Activated naive CD8-positive, alpha-beta T cell treated with anti-CD3 and anti-CD28 coated beads, Interleukin-2, amount 50 U/mL, for 24 hours (primary cell): Measurements from ENCODE around the gene CLPSL2.

Experiments
- ATAC-seq: fragments of 150-1000 bp; cut with Tn5 transposase; one replicate; pipeline ENCODE4 v1.10.0; 2021
- DNase-seq: peaks from one replicate; pipeline ENCODE4 v3.0.0; 2021
- H3K27ac Mint-ChIP-seq: one replicate; pipeline ENCODE4 v1.8.0; 2021; ENCODE audit warnings: mild to moderate bottlenecking, mixed read lengths
- H3K27me3 Mint-ChIP-seq: one replicate; pipeline ENCODE4 v1.8.0; 2021; ENCODE audit warnings: mixed read lengths
- H3K36me3 Mint-ChIP-seq: one replicate; pipeline ENCODE4 v1.8.0; 2021; ENCODE audit warnings: low read depth, mixed read lengths
- H3K4me1 Mint-ChIP-seq: one replicate; pipeline ENCODE4 v1.8.0; 2021; ENCODE audit warnings: mixed read lengths
- H3K4me3 Mint-ChIP-seq: one replicate; pipeline ENCODE4 v1.8.0; 2021; ENCODE audit warnings: mild to moderate bottlenecking, moderate library complexity, mixed read lengths
- H3K9me3 Mint-ChIP-seq: one replicate; pipeline ENCODE4 v1.8.0; 2021; ENCODE audit warnings: mixed read lengths

CLPSL2 gene

DNA sequence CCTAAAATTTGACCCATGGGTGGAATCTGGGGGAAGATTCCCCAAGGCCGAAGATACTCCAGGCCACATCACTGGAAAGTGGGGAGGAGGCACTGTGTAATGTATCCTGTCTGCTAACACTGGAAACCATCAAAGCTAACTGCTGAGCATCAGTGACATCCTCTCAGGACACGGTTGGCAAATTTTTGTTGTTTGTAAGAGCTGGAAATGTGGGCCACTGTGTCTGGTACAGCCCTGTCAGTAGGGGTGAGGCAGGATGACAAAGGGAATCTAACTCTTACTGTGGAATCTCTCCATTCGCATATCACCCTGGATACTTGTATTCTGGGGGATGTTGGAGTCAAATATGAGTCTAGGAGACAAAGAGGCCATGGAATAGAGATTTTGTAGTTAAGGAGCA is 17.0 kb upstream of the CLPSL2 start:
- ATAC-seq (no peak), DNase-seq (no peak)
- H3K27me3 Mint-ChIP-seq, result peaks cover 36% of the 10 kb centered on the region
- no peaks in the 10 kb centered on the region for H3K9me3 Mint-ChIP-seq
- H3K36me3 Mint-ChIP-seq, result no peaks in the 10 kb centered on the region
- H3K4me1 Mint-ChIP-seq, result no peaks in the 10 kb centered on the region
- H3K27ac Mint-ChIP-seq, result no peak overlapping the region
- H3K4me3 Mint-ChIP-seq, result no peak overlapping the region

DNA sequence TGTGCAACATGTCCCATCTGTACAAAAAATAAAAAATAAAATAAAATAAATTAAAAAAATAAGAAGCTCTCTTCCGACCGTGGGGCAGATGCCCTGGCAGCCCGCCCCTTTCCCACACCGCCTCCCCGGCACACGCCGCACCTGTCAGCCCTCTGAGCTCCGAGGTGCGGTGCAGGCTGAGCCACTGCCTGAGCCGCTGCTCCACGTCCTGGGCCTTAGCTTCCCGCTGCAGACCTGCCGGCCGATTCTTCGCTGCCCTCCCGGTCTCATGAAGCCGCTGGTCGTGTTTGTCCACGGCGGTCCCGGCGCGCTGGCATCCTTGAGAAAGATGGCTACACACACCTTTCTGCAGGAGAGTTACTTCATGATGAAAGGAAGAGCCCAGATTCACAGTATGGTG is 10.7 kb upstream of the CLPSL2 start:
- H3K27me3 Mint-ChIP-seq, result peaks cover 27% of the 10 kb centered on the region
- H3K4me1 Mint-ChIP-seq, result no peaks in the 10 kb centered on the region
- H3K4me3 Mint-ChIP-seq, result no peak overlapping the region
- no peaks in the 10 kb centered on the region for H3K36me3 Mint-ChIP-seq
- DNase-seq (no peak), ATAC-seq (no peak)
- no peaks in the 10 kb centered on the region for H3K9me3 Mint-ChIP-seq
- no peak overlapping the region for H3K27ac Mint-ChIP-seq

DNA sequence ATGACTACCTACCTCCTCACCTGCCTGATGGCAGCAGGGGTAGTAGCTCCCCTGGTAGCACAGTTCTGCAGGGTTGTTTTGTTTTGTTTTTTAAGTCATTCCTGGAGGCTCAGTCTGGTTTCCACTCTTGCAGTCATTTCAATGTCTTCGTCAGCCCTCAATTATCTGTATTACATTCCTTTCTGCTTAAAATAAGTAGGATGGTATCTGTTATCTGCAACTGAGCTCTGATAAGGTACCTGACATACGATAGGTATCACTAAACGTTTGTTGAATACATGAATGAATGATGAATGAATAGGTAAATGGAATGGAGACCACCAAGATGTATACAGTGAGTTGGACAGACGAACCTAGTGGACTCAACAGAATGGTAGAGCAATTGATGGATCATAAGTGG is 7.2 kb upstream of the CLPSL2 start:
- Mint-ChIP-seq H3K4me1 (no peaks in the 10 kb centered on the region), H3K27me3 (peaks cover 6% of the 10 kb centered on the region), H3K27ac (no peak overlapping the region), H3K36me3 (no peaks in the 10 kb centered on the region), H3K9me3 (no peaks in the 10 kb centered on the region), H3K4me3 (no peak overlapping the region)
- DNase-seq, result no peak
- ATAC-seq, result no peak

DNA sequence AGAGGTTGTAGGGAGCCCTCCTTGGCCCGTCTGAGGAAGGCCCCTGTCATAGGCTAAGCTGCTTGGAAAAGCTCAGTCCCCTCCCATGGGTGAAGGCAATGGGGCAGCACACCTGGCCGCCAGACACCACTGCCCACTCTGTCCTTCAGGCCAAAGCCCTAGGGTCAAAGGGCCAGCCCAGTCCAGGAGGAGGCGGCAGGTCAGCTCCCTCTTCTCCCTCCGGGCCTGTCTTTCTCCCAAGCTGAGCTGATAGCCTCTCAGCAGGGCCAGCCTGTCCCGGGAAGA is 5.1 kb upstream of the CLPSL2 start:
- H3K4me1 Mint-ChIP-seq, result no peaks in the 10 kb centered on the region
- H3K4me3 Mint-ChIP-seq, result no peak overlapping the region
- no peak for ATAC-seq
- H3K9me3 Mint-ChIP-seq, result no peaks in the 10 kb centered on the region
- H3K36me3 Mint-ChIP-seq, result no peaks in the 10 kb centered on the region
- DNase-seq, result no peak
- H3K27ac Mint-ChIP-seq, result no peak overlapping the region
- peaks cover 12% of the 10 kb centered on the region for H3K27me3 Mint-ChIP-seq

DNA sequence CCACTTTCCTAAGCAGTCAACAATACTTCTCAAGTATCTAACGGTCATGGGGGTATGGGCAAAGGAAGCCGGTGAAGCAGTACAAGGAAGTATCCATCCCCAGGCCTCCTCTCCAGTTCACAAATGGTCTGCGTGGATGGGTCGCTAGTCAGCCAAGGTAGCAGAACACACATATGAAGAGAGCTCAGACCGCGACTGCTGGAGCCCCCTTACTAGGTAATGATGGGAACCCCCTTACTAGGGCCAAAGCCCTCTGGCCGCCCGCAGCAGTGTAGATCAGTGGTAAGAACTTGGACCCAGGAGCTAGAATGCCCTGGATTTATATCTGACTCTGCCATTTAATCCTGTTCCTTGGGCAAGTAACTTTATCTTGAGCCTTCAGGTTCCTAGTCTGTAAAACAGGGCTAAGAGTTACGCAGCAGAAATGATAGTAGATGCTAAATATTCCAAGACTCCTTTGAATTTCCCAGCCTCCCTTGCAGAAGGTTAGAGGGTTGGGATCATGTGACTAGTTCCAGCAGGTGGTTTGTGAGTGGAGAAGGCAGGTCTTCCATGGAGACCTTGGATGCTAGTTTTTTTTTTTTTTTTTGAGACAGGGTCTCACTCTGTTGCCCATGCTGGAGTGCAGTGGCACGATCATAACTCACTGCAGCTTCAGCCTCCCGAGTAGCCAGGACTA is 2.1 kb upstream of the CLPSL2 start:
- H3K27me3 Mint-ChIP-seq, result peaks cover 23% of the 10 kb centered on the region
- H3K9me3 Mint-ChIP-seq, result no peaks in the 10 kb centered on the region
- peaks cover 2% of the 10 kb centered on the region for H3K4me1 Mint-ChIP-seq
- no peaks in the 10 kb centered on the region for H3K36me3 Mint-ChIP-seq
- no peak overlapping the region for H3K4me3 Mint-ChIP-seq
- ATAC-seq, result no peak
- no peak for DNase-seq
- no peak overlapping the region for H3K27ac Mint-ChIP-seq

DNA sequence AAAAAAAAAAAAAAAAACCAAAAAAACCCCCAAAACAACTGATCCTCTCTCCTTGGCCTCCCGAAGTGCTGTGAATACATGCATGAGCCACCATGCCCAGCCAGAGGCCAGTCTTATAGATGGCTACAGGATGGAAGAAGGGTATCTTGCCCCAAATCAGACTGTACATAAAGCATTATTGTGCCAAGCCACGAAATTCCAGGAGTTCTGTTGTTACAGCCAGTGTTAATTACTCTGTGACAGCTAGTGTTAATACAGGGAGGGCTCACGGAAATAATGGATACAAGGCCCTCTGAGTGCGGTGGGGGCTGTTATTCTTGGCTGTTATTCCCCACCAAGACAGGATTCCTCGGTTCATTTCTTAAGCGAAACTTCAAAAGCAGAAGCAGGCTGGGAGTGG is 1.4 kb upstream of the CLPSL2 start:
- peaks cover 23% of the 10 kb centered on the region for H3K27me3 Mint-ChIP-seq
- H3K36me3 Mint-ChIP-seq, result no peaks in the 10 kb centered on the region
- no peak overlapping the region for H3K4me3 Mint-ChIP-seq
- H3K4me1 Mint-ChIP-seq, result peaks cover 2% of the 10 kb centered on the region
- no peak overlapping the region for H3K27ac Mint-ChIP-seq
- H3K9me3 Mint-ChIP-seq, result no peaks in the 10 kb centered on the region
- ATAC-seq (no peak), DNase-seq (no peak)

DNA sequence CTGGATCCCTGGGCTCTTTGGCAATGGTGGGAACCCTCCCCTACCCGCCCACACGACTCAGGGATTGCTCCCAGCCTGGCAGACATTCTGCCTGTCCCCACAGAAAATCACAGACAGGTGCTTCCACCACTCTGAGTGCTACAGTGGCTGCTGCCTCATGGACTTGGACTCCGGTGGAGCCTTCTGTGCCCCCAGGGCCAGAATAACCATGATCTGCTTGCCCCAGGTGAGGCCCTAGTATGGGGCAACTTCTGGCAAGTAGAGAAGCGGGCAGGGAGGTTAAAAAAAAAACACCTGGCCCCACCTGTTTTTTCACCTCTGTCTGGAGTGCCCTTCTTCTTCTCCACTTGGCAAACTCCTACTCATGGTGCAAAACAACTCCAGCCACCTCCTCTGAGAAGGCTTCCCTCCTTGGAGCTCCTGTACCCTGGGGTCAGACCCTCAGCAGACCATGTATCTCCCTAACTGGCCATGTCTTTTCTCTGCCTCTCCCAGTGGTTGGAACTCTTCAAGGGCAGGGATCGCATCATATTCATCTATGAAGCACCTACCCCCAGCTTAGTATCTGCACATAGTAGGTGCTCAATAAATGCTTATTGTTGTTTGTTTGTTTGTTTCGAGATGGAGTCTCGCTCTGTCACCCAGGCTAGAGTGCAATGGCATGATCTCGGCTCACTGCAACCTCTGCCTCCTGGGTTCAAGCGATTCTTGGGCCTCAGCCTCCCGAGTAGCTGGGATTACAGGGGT is 1.1 kb downstream of the CLPSL2 start:
- H3K27me3 Mint-ChIP-seq, result peaks cover 33% of the 10 kb centered on the region
- no peaks in the 10 kb centered on the region for H3K9me3 Mint-ChIP-seq
- no peak overlapping the region for H3K4me3 Mint-ChIP-seq
- no peak overlapping the region for H3K27ac Mint-ChIP-seq
- H3K4me1 Mint-ChIP-seq, result peaks cover 2% of the 10 kb centered on the region
- no peaks in the 10 kb centered on the region for H3K36me3 Mint-ChIP-seq
- DNase-seq (no peak), ATAC-seq (no peak)

DNA sequence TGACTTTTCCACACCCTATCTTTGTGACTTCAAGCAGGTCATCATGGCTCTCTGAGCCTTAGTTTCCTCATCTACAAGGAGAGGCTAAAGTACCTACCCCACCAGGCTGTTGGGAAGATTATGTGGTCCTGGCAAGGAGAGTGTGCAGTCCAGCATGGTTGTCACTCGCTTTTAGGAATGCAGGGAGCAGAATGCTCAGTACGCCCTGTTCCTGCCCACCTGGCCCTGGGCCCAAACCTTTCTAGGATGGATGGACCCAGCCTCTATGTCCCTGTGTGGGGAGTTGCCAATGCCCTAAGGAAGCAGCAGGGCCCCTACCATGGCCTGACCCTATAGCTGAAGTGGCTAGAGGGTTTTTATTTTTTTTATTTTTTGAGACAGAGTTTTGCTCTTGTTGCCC is 2.0 kb downstream of the CLPSL2 start:
- H3K9me3 Mint-ChIP-seq, result no peaks in the 10 kb centered on the region

DNA sequence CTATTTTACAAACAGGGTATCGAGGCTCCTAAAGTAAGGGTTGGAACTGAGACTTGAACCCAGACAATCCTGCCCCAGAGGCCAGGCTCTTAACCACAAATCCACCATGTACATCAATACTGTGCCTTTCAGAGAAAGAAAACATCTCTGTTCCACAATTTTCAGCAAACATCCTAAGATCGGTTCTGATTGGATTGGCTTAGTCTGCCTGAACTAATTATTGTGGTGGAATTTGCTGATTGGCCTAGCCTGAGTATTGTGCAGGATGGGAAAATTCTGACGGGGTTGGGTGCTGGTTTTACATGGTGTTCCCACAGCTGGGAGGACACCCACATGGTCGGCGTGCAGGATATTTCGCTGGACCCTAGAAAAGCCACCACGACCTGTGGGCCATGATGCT is 4.3 kb downstream of the CLPSL2 start, which contains the start of gene CLPSL1:
Gene CLPSL1 (plus strand): TSS at position 301 of the 400 bp plus-strand sequence. CDS start 92 bp downstream, at position 393.
- ATAC-seq, result no peak
- no peak for DNase-seq
- Mint-ChIP-seq H3K4me3 (no peak within 1 kb of the TSS), H3K27ac (no peak within 1 kb of the TSS), H3K4me1 (peaks cover 2% of the 10 kb centered on the region), H3K27me3 (peaks cover 32% of the 10 kb centered on the region), H3K9me3 (no peaks in the 10 kb centered on the region), H3K36me3 (no peaks in the 10 kb centered on the region)

More for the DNA sequence above, 2.0 kb downstream of the CLPSL2 start:
- Mint-ChIP-seq H3K4me3 (no peak overlapping the region), H3K36me3 (no peaks in the 10 kb centered on the region), H3K27ac (no peak overlapping the region), H3K27me3 (peaks cover 36% of the 10 kb centered on the region), H3K4me1 (peaks cover 2% of the 10 kb centered on the region)
- DNase-seq (no peak), ATAC-seq (no peak)

DNA sequence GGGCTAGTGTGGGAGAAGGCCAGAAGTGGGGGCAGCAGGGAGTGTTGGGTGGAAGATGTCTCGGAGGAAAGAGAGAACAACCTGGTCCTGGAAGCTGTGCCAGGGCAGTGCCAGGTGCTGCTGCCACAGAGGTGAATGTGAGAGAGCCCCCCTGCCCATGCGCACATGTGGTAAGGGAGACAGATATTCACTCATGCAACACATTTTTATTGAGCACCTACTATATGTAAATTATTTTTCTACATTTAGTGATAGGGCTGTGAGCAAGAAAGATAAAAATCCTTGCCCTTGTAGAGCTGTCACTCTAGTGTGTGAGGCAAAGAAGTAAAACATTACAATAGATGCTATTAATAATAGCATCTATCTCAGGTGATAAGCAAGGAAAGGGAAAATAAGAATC is 4.9 kb downstream of the CLPSL2 start:
- Mint-ChIP-seq H3K4me1 (peaks cover 2% of the 10 kb centered on the region), H3K9me3 (no peaks in the 10 kb centered on the region), H3K36me3 (no peaks in the 10 kb centered on the region), H3K27ac (no peak overlapping the region), H3K4me3 (no peak overlapping the region), H3K27me3 (peaks cover 33% of the 10 kb centered on the region)
- ATAC-seq, result no peak
- no peak for DNase-seq

DNA sequence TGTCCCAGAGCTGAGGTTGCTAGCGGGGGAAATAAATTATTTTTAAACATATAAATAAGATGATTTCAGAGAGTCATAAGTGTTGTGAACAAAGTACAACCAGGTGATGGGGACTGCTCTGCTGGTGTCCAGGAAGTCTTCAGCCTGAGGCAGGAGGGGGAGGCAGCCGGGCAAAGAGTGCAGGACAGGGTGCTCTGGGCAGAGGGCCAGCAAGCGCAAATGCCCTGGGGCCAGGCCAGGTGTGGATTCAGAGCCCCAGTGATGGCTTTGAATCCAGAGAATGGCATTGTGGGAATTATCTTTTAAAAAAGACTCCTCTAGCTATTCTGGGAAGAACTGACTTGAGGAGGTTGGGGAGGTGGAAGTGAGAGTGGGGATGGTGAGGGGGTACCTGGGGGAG is 6.0 kb downstream of the CLPSL2 start:
- no peaks in the 10 kb centered on the region for H3K4me1 Mint-ChIP-seq
- DNase-seq, result no peak
- no peak overlapping the region for H3K4me3 Mint-ChIP-seq
- peaks cover 38% of the 10 kb centered on the region for H3K27me3 Mint-ChIP-seq
- H3K36me3 Mint-ChIP-seq, result no peaks in the 10 kb centered on the region
- H3K27ac Mint-ChIP-seq, result no peak overlapping the region
- no peak for ATAC-seq
- H3K9me3 Mint-ChIP-seq, result no peaks in the 10 kb centered on the region

DNA sequence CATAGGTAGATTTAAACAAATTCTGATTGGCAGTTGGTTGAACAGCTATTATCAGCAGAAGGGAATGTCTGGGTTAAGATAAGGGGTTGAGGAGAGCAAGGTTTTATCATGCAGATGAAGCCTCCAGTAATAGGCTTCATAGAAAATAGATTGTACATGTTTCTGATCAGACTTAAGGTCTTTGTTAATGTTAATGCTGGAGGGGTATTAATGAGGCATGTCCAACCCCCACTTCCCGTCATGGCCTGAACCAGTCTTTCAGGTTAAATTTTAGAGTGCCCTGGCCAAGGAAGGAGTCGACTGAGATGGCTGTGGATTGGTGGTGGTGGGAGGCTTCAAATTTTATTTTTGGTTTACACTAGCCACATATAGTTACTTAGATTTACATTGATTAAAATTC is 7.8 kb downstream of the CLPSL2 start:
- H3K4me1 Mint-ChIP-seq, result no peaks in the 10 kb centered on the region
- H3K4me3 Mint-ChIP-seq, result no peak overlapping the region
- ATAC-seq (no peak), DNase-seq (no peak)
- H3K27ac Mint-ChIP-seq, result no peak overlapping the region
- no peaks in the 10 kb centered on the region for H3K9me3 Mint-ChIP-seq
- H3K27me3 Mint-ChIP-seq, result peaks cover 47% of the 10 kb centered on the region
- H3K36me3 Mint-ChIP-seq, result no peaks in the 10 kb centered on the region

DNA sequence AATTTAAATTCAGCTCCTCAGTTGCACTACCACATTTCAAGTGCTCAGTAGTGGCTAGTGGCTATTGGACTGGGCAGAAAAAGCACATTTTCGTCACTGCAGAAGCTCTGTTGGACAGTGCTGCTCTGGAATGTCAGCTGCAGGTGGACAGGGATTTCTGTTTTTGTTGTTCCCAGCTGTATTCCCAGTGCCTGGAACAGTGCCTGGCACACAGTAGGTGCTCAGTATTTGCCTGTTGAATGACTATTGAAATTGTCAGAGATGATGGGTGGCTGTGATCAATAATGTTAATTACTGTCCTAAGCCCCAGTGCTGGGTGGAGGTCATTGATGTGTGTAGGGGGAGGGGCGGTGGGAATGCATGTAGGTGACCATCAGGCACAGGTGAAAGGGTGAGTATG is 9.9 kb downstream of the CLPSL2 start:
- Mint-ChIP-seq H3K27ac (no peak overlapping the region), H3K9me3 (no peaks in the 10 kb centered on the region), H3K36me3 (no peaks in the 10 kb centered on the region), H3K4me3 (no peak overlapping the region), H3K4me1 (no peaks in the 10 kb centered on the region), H3K27me3 (peaks cover 51% of the 10 kb centered on the region)
- ATAC-seq (no peak), DNase-seq (no peak)

DNA sequence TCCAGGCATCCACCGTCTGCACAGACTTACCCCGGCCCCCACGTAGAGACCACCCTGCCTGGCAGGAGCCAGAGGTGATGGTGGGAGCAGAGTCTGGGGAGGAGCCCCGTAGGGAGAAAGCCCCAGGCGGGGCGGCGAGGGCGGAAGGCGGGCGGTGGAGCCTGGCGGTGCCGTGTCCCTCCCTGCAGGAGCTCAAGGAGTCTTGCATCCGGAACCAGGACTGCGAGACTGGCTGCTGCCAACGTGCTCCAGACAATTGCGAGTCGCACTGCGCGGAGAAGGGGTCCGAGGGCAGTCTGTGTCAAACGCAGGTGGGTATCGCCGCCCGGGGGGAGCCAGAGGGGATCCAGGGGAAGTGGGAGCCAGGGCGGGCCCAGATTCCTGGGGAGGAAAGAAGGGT is 10.4 kb downstream of the CLPSL2 start:
- no peaks in the 10 kb centered on the region for H3K4me1 Mint-ChIP-seq
- no peak overlapping the region for H3K4me3 Mint-ChIP-seq
- H3K36me3 Mint-ChIP-seq, result no peaks in the 10 kb centered on the region
- H3K27ac Mint-ChIP-seq, result no peak overlapping the region
- peaks cover 48% of the 10 kb centered on the region for H3K27me3 Mint-ChIP-seq
- DNase-seq (no peak), ATAC-seq (no peak)
- no peaks in the 10 kb centered on the region for H3K9me3 Mint-ChIP-seq

DNA sequence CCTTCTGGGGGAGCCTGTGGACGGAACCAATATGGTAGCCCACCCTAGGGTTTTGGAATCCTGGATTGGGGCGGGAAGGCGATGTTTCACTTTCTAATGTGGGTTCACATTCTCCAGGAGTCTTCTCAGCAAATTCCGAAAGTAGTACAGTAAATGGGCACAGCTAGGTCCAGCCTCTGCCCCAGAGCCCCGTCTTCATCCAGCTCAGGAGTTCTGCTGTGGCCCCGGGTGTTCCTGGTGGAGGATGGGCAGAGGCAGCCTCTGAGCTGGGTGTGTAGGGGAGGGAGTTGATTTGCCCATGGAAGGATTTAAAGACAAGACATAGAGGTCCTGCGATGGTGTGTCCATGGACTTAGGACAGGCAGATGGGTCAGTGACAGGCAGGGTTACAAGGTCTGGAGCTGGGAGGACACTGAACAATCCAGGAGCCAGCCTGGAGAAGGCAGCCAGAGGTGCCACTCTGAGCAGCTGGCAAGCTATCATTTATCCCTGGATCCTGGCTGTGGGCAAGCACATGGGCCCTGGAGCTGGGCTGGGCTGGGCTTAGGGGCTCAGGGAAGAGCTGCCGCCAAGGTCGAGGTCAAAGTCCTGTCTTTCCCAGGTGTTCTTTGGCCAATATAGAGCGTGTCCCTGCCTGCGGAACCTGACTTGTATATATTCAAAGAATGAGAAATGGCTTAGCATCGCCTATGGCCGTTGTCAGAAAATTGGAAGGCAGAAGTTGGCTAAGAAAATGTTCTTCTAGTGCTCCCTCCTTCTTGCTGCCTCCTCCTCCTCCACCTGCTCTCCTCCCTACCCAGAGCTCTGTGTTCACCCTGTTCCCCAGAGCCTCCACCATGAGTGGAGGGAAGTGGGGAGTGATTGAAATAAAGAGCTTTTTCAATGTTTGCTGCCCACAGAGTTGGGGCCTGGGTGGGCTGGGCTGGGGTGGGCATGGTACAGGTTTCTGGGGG is 11.1 kb downstream of the CLPSL2 start:
- H3K9me3 Mint-ChIP-seq, result no peaks in the 10 kb centered on the region
- DNase-seq (no peak), ATAC-seq (no peak)
- H3K27ac Mint-ChIP-seq, result no peak overlapping the region
- no peaks in the 10 kb centered on the region for H3K4me1 Mint-ChIP-seq
- H3K27me3 Mint-ChIP-seq, result peaks cover 43% of the 10 kb centered on the region
- H3K4me3 Mint-ChIP-seq, result no peak overlapping the region
- H3K36me3 Mint-ChIP-seq, result no peaks in the 10 kb centered on the region
